Measurements from ENCODE around the gene ZNF580.
A peak's percentile ranks its signal among the peaks of the same experiment; 100 is the strongest.

Gene ZNF580

DNA sequence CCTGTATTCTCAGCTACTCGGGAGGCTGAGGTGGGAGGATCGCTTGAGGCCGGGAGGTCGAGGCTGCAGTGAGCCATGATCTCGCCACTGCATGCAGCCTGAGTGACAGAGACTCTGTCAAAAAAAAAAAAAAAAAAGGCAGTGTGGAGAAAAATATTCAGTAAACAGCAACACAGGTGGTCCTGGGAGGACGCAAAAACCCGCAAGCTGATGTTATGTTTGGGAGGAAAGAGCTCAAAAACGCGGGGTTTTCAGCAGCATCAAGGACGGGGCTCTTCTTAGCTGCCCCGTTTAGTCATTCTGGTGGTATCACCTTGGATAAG, 15.8 kb upstream of the ZNF580 start:
- DNase-seq, result no peak

DNA sequence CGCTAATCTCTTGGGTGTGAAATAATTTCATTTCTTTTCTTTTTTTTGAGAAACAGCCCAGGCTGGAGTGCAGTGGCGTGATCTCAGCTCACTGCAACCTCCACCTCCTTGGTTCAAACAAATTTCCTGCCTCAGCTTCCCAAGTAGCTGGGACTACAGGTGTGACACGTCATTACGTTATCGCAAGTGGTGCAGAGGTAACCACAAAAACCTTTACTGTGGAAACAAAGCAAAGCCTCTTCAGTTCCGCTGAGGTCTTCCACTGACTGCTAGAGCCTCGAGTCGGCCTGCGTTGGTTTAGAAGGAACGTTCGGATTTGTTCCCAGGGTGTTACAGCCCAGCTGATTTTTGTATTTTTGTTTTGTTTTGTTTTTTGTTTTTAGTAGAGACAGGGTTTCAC, 14.5 kb upstream of the ZNF580 start:
- DNase-seq, result no peak

- peak; percentile 79 to 87 for DNase-seq
These were observed 8.4 kb upstream of the ZNF580 start for GRCh38 chr19:55632463-55632834.

- no peak for DNase-seq
These were observed 6.9 kb upstream of the ZNF580 start for GRCh38 chr19:55633861-55634260.

DNA sequence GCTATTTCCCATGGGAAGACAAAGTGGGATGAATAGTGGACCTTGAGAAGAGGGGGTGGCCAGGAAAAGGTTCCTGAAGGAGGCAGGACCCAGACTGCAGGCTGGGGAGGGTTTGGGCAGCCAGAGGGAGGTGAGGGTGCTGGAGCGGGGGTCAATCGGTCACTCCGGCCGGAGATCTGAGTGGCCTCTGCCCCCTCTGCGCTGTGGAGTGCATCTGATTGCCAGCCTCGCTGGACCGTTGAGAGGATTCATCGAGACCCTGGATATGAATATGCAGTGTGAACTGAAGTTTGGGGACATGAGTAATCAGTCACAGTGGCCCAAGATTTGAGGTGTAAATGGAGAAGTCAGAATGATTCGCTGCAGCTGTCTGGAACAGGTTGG, 5.5 kb upstream of the ZNF580 start:
- DNase-seq, result no peak

- no peak for DNase-seq
These were observed 4.9 kb upstream of the ZNF580 start for GRCh38 chr19:55635856-55636440.

- DNase-seq, result no peak
These were observed 4.1 kb upstream of the ZNF580 start for GRCh38 chr19:55636723-55637122.

DNA sequence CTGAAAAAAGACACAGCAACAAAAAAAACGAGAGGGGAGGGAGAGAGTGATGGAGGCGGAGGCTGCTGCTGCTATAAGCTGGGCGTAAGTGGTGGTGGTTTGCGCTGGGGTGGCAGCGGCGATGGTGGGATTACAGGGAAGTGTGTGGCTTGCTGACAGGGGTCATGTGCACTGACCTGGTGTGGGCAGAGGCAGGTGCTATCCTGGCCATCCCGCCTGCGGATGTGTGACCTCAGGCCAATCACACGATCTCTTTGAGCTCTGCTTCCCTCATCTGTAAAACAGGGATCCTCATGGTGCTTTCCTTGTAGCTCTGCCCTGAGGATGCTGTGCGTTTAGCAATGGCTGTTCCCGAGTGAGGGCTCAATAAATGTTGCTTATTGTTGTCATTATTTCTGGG, 3.3 kb upstream of the ZNF580 start:
- DNase-seq, result no peak

DNA sequence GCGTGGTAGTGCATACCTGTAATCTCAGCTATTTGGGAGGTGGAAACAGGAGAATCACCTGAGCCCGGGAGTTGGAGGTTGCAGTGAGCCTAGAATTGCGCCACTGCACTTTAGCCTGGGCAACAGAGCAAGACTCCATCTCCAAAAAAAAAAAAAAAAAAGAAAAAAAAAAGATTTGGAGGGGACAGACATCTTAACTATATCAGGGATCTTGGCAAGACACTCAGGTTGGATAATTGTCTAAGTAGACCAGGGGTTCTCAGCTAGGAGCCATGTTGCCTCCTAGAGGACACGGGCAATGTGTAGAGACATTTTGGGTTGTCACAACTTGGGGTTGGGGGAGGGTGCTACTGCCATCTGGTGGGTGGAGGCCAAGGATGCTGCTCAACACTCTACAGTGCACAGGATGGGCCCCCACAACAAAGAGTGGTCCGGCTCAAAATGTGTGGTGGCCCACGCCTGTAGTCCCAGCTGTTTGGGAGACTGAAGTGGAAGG, 1.9 kb upstream of the ZNF580 start:
- peak; percentile 23 to 38 for DNase-seq

DNA sequence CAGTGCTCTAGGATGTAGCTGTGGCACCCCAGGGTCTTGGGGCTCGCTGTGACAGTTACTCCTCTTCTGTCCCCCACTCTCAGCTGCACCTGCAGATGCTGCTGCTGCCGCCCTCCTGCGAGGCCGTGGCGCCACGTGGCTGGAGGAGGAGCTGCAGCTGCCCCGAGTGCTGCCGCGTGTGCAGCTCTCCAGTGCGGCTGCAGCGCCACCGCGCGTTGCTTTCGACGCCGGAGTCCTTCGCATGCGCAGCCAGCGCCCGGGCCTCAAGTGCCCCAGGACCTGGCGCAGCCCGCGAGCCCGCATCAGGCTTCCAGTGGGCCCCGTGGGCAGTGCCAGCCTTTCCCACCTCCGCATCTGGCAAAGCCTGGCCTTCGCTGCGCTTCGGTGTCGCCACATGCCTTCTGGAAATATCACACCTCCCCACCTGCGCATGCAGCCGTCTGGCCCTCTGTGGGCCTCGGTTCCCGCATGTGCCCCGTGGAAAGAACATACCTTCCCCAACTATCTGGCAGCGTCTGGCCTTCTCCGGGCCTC, 692 bp upstream of the ZNF580 start:
- DNase-seq, result no peak

DNA sequence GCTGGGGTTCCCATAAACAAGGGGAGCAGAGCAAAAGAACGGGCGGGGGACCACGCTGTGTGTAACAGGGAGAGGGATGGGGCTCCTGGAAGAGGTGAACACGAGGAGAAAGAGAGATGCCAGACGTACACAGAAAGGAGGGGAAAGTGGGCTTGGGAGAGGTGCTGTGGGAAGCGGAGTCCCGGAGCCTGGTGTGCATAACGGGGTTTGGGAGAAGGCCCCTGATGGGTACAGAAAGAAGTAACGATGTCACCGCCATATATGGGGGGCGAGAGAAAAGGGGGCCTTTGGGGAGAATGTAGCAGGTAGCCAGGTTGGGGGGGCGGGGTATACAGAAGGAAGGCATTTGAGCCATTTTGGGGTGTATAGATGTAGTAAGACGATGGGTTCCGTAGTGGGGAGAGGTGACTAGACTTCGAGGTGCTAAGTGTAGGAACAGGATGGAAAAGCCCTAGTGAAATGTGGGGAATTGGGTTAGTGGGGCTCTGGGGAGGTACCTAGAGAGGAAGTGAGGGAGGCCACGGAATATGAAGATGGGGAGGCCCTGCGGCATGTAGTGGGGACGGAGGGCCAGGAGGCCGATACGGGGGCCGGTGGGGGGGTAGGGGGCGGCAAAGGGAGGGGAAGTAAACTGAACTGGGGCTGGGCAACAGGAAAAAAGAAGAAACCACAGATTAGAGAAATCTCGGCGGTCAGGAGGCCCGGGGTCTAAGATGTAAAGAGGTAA, 787 bp downstream of the ZNF580 start:
- no peak for DNase-seq

DNA sequence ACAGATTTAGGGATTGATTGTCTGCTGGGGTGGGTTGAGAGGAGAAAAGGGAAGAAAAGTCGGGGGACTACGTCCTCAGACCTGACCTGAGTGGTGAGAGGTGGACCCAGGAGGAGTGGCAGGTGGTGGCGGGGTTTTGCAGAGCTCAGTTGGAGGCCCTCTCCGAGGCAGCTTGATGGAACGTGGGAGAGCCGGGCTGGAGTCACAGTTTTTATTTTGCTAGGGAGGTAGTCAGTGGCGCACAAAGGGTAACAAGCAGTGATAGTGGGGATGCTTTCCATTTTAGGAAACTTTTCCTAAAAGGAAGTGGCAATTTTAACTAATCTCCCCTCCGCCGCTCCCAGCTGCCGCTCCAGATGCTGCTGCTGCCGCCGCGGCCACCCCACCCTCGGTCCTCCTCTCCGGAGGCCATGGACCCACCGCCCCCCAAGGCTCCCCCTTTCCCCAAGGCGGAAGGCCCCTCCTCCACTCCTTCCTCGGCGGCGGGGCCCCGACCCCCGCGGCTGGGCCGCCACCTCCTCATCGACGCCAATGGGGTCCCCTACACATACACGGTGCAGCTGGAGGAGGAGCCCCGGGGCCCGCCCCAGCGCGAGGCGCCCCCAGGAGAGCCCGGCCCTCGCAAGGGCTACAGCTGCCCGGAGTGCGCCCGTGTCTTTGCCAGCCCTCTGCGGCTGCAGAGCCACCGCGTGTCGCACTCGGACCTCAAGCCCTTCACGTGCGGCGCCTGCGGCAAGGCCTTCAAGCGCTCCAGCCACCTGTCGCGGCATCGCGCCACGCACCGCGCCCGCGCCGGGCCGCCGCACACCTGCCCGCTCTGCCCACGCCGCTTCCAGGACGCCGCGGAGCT, 1.6 kb downstream of the ZNF580 start:
- no peak for DNase-seq

DNA sequence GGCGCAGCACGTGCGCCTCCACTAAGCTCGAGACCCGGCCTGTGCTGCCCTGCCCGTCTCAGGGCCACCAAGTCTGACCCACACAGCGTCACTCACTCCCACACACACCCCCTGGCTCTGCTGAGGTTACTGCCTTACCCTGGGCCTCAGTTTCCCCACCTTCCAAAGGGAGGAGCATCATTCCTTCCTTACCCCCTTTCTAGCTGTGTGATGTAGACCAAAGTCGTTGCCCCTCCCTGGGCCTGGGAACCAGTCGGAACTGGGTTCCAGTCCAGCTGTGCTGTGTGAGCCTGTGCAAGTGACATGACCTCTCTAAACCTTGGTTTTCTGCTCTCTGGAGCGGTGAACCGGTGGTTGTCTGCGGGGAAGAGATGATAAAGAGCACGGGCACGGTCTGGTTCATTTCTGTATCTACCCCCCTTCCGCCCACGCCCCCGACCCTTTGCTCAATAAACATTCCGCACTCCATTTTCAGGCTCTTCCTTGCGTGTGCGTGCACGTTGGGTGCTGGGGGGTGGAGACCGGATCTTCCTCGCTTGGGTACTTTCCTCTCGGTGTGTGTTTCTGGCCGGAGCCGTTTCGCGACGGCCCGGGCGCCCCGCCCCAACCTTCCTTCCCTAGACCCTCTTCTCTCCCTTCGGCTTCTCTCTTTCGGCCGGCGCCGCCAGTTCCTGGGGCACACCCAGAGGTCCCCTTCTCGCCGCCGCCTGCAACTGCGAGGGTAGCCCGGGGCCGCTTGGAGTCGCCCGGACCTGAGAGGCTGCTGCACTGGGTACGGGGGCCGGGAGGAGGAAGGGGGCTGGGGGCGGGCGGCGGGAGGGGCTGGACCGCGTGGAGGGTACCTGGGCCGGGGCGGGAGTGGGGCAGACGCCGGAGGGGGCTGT, 2.4 kb downstream of the ZNF580 start, which contains the start of gene ZNF581:
Gene ZNF581 (plus strand): TSS at position 647 of the 884 bp plus-strand sequence. CDS start 923 bp downstream, outside the sequence.
- peak; percentile 47 to 53 for DNase-seq

- DNase-seq, result no peak
These were observed 3.0 kb downstream of the ZNF580 start for GRCh38 chr19:55643887-55644176.

GRCh38 chr19:55644191-55644833, 3.5 kb downstream of the ZNF580 start:
- no peak for DNase-seq

GRCh38 chr19:55644842-55645511, 4.2 kb downstream of the ZNF580 start:
- no peak for DNase-seq

DNA sequence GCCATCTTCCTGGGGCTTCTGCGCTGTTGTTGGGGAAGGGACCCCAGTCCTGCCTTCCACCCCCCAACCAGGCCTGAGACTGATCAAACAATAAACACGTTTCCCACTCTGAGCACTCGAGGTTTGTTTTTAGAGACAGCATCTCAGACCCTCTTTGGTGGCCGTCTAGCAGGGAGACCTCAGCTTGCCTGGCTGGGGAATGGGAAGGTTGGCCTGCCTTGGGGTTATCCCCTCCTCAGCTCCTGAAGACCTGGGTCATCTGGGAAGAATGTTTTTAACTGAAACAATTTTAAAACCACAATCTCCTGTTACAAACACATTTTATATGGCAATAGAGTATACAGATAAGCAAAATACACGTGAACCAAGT, 4.7 kb downstream of the ZNF580 start:
- DNase-seq, result no peak

DNA sequence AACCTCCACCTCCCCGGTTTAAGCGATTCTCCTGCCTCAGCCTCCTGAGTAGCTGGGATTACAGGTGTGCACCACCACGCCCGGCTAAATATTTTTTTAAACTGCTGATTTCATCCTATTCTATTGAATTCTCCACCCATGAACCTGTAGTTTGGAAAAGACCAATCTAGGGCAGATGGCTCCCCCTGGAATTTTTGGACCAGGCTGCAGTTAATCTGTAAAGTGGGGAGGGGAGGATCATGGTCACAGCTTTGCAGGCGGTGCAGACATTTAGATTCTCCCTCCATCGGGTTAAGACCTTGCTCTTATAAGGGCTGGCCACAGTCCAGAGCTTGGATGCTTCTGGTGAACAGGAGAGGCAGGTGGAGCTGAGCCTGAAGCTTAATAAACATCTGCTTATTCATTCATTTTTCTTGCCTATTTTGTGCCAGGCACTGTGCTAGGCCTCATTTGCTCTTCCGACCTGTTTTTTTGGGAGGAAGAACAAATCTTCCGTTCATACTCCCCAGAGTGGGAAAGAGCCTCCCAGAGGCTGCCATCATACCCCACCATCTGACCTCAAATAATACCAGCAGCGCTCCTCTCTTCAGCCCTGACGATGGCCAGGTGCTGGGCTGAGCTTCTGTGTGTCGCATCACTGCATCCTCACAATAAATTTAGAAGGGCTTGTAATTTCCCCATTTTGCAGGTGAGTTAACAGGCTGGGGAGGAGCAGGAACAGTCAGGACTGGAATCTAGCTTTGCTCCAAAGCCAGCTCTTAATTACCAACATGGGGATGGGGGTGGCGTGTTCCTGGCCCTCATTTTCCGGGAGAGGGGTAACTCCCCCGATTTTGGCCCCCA, 6.3 kb downstream of the ZNF580 start:
- DNase-seq, result no peak

GRCh38 chr19:55647732-55648584, 7.2 kb downstream of the ZNF580 start, which contains the start of gene CCDC106:
CCDC106 (plus strand) TSS chr19:55648212; CDS start chr19:55649047, 835 bp downstream.
- DNase-seq, result peak; percentile 17 to 22
